AG20443 (cell line): ENCODE measurements around the gene LAMC3.

ENCODE experiments used
- DNase-seq: peaks from one replicate; pipeline ENCODE4 v3.0.0; 2012; ENCODE audit warnings: low spot score, mixed read lengths

LAMC3 gene

GRCh38 chr9:131046581-131047202 is 37.7 kb downstream of the LAMC3 start:
- peak; percentile 88 for DNase-seq

GRCh38 chr9:131048332-131048731 is 39.4 kb downstream of the LAMC3 start:
- no peak for DNase-seq

DNA sequence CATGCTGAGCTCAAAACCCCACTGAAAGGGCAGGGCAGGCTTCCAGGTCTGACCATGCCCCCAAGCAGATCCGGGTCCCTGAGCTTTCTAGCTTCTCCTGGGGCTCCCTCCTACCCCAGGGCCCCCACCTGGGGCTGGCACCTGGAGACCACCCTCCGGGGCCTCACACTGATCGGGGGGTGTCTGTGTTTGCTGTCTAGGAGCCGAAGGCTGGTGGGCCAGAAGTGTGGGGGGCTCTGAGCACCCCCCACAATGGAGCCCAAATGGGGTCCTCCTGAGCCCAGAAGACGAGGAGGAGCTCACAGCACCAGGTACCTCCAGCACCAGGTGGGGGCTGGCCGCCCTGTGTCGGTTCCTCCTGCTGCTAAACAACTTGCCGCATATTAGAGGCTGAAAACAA is 39.8 kb downstream of the LAMC3 start:
- no peak for DNase-seq

DNA sequence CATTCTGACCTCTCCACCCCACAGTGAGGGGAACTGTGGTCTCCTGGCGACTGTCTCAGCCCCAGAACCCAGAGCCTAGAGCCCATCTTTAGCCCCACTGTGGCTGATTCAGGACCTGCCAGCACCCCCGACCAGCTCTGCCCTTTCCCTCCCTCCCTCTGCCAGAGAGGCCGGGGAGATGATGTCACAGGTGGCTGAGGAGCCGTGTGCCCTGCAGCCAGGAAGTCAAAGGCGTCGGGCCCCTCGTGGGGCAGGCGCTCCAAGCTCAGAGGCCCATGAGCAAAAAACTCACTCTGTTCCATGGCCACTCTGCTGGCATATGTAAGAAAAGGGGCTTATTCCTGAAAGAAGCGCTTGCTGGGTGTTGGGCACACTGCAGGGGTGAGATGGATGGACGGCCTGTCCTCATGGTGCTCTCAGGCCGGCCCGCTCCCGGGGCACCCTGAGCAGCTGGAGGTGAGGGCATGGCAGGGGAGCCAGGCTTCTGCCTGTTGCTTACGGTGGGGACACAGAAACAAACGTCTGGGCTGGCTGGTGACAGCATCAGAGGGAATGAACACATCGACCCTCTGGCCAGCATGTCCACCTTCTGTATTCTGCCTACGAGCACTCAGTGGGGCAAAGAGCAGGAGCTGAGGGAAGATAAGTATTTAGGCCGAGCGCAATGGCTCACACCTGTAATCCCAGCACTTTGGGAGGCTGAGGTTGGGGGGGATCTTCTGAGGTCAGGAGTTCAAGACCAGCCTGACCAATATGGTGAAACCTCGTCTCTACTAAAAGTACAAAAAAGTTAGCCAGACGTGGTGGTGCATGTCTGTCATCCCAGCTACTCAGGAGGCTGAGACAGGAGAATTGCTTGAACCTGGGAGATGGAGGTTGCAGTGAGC is 41.1 kb downstream of the LAMC3 start:
- DNase-seq: no peak

DNA sequence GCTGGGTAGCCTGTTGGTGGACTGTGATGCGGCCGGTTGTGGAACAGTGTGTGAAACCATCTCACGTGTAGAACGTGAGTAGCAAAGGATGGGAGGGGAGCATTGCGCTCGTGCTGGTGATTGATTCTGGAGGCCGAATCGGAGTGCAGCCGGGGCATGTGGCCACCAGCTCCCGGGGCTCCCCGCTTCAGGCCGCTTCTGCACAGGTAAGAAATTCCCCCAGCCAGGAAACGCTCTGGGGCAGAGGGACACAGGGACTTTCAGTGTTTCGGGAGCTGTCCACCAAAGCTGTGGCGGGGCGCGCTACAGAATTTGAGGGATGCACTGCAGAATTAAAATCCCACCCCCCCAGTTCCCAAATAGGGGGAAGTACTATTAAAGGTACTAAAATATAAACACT is 41.9 kb downstream of the LAMC3 start:
- DNase-seq: no peak

GRCh38 chr9:131051592-131052517 is 42.9 kb downstream of the LAMC3 start:
- DNase-seq: no peak

DNA sequence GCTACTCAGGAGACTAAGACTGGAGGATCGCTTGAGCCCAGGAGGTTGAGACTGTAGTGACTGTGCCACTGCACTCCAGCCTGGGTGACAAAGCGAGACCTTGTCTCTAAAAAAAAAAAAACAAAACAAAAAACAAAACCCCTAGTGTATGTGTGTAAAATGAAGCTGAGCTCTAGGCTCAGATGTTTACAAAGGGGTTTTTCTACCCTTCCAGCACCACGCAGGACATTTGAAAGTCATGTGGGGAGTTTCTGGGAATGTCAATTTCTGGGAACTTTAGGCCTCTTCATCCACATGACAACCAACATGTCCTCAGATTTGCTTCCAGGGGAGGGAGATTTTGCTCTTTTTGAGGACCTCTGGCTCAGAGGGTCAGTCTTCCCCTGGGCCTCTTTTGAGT is 44.9 kb downstream of the LAMC3 start:
- no peak for DNase-seq

- no peak for DNase-seq
These were observed 48.0 kb downstream of the LAMC3 start for GRCh38 chr9:131056781-131057506.

GRCh38 chr9:131060900-131061630 is 52.1 kb downstream of the LAMC3 start:
- no peak for DNase-seq

- no peak for DNase-seq
These were observed 54.0 kb downstream of the LAMC3 start for GRCh38 chr9:131062969-131063368.

DNA sequence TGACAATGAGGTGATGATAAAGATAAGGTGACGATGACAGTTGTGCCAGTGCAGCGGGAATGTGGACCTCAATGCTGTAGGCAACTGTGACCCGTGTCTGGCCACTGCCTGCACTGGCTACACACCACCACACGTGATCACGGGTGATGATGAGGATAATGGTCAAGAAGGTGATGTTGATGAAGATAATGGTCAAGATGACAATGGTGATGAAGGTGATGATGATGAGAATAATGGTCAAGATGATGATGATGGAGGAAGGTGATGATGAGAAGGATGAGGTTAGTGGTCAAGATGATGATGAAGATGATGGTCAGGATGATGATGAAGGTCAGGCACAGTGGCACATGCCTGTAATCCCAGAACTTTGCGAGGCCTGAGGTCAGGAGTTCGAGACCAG is 56.6 kb downstream of the LAMC3 start:
- DNase-seq: no peak

DNA sequence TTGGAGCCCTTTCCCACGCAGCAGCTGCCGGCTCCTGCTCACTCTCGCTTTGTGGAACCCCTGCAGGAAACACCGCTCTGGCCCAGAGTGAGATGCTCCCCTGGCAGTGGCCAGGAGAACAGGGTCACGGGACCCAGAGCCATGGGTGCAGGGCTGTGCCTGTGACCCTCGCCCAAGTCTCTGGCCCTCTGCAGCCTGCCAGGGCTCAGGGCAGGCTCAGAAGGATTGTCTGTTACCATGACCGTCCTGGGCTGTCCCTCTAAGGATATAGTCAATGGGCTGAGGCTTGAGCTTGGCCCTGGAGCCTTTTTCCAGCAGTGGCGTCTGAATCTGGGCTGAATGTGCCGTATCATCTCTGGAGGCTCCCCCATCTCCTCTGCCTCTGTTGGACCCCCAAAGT is 58.7 kb downstream of the LAMC3 start:
- DNase-seq: no peak

GRCh38 chr9:131068076-131068816 is 59.3 kb downstream of the LAMC3 start:
- DNase-seq: no peak

- no peak for DNase-seq
These were observed 60.7 kb downstream of the LAMC3 start for GRCh38 chr9:131069699-131070098.

- DNase-seq: no peak
These were observed 63.3 kb downstream of the LAMC3 start for GRCh38 chr9:131072107-131072870.

DNA sequence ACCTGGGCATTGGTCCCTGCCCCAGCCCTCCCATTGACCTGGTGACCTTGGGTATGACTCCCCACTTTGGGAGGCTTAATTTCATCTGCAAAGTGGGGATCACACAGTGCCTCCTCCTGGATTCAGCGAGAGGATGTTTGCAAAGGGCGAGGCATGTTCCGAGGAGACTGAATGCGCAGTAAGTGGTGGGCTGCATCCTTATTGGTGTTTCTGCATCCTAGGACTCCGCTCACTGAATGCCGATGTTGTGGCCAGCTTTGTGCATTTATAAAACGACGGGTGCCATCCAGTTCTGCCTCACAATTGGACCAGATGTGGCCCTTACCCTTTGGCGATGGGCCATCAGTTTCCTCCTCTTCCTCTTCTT is 63.9 kb downstream of the LAMC3 start:
- no peak for DNase-seq

- DNase-seq: no peak
These were observed 67.6 kb downstream of the LAMC3 start for GRCh38 chr9:131076347-131077195.

GRCh38 chr9:131078427-131079366 is 69.7 kb downstream of the LAMC3 start:
- DNase-seq: no peak
